NCI-H510A treated with DMSO at 0.1 percent for 48 hours (cell line): ENCODE results near the gene SLC35D3.
"Not testable (repeated sequence)": the region's sequence is repeated elsewhere in the genome, so short reads cannot be mapped to it uniquely, and the experiment has no call there.

Source experiments
- DNase-seq: peaks from one replicate; lab custom pipeline; 2025; lab: John Stamatoyannopoulos, UW

Gene SLC35D3

DNA sequence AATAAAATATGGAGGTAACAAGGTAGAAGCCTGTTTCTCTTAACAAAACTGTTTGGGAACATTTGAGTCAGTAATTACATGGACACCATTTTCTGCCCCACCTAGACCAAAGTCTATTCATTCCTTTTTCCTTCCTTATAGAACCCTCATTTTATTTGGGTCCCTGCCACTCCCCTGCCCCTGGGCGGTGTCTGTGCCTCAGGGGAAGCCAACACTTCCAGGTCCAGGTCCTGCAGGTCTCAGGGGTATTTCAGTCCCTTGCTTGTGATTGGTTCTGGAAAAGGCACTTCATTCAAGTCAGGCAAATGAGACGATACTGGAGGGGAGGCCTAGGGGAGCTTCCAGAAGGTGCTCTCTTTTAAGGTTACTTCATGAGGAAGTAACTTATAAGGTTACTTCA is 42.3 kb downstream of the SLC35D3 start:
- no peak for DNase-seq

DNA sequence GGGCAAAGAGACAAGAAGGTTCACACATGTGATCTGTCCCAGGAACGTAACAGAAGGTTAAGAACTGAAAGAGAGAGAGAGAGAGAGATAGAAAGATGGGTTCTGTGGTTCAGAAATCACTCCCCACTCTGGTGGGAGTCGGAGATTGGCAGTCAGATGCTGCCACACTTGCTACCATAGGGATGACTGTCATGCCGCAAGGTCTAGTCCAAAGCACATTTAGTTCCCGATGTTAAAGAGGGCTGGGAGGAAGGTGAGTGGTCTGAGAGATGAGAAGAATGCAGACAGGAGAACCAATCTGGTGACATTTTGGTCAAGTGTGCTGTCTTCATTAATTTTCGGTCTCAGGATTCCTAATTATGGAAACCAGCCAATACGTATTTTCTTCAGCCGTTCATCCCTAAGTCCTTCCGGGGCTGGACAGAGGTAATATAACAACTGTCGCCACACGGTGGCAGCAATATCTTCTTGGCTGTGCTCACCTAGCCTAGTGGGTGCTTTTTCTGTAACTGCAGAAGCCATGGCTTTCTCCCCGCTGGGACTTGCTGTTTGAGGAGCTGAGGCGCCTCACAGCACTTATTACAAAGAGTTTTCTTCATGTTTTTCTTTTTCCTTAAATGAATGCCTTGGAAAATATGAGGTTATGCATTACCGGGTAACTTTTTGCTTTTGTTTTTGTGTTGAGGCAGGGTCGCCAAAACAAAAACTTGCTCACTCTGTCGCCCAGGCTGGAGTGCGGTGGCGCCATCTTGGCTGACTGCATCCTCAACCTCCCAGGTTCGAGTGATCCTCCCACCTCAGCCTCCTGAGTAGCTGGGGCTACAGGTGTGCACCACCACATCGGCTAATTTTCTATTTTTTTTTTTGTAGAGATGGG is 46.0 kb downstream of the SLC35D3 start:
- peak; percentile 53 for DNase-seq

DNA sequence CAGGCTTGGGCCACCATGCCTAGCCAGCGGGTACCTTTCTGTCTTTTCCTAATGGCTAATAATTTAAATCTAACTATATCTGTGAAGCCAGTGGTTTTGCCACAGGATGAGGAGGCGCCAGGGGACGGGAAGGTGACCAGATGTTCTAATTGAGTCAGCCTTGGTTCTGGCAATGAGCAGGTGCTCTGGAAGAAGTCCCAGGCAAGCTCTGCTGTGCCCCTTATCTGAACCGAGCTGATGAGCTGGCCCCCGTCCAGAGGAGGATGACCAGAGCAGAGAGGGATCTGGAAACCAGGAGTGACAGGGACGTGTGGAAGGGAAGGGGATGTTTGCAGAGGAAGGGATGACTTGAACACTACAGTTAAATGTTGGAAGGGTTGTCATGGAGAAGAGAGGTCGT is 46.7 kb downstream of the SLC35D3 start:
- no peak for DNase-seq

DNA sequence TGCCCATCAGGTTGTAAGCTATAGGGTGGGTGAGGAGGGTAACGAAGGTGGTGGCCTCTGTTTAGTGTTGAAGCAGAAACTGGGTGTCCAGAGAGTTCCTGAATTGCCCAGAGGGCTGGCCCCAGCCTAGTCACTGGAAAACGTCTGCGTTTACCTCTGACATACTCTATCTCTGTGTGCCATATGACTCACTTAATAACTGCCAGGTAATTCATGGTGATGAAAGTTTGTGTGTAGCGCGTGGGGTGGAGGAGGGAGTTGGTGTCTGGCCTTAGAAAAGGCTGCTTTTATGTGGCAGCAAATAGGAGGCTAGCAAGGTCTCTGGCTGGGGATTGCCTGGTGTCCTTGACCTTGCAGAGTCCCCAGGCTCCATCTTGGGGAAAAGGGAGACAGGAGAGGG is 47.3 kb downstream of the SLC35D3 start:
- no peak for DNase-seq

DNA sequence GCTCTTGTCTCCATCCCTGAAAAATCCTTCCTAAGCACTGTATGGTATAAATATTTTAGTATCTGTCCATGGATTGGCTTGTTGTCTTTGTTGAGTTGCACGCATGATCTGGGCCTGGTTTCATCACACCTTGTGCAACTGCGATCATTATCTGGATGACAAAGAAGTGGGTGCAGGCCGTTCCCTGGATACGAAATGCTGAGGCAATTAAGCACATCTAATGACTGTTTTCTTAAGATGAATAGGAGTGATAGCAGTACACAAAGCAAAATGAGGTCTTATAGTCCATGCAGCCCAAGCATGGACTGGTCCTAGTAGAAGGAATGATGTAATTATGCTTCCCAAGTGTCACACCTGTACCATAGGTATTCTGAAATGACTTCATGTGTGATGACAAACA is 47.8 kb downstream of the SLC35D3 start:
- no peak for DNase-seq

DNA sequence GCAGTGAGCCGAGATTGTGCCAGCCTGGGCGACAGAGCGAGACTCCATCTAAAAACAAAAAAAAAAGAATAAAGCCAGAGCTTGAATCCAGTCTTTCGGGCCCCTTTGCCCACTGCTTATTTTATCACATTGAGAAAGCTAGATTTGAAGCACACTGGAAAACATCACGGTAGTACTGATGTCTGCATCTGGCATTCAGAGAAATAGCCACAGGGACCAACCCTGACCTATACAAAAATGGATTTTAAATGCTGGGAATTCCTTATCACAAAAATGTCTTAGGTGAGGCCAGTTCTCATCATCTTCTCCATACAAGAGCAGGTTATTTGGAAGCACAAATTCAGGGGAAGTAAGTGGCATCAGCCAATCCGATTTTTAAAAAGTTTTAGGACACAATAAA is 49.5 kb downstream of the SLC35D3 start:
- DNase-seq: no peak

DNA sequence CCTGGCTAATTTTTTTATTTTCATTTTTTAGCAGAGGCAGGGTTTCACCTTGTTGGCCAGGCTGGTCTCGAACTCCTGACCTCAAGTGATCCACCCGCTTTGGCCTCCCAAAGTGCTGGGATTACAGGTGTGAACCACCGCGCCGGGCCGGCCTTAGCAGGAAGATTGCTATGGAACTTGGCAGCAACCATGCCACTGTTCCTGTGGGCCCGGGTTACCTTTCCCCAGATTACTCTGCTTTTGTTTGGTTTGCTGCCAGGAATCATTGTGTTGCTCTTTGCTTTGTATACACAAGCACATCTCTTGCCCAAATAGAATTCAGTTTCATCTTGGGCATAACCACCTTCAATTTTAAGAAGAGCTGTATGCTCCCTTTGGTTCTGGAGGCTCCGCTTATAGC is 51.7 kb downstream of the SLC35D3 start:
- DNase-seq: not testable (repeated sequence)
